ENCODE results near the gene PPM1D.
"Not testable (repeated sequence)": the region's sequence is repeated elsewhere in the genome, so short reads cannot be mapped to it uniquely, and the experiment has no call there.

Gene PPM1D

DNA sequence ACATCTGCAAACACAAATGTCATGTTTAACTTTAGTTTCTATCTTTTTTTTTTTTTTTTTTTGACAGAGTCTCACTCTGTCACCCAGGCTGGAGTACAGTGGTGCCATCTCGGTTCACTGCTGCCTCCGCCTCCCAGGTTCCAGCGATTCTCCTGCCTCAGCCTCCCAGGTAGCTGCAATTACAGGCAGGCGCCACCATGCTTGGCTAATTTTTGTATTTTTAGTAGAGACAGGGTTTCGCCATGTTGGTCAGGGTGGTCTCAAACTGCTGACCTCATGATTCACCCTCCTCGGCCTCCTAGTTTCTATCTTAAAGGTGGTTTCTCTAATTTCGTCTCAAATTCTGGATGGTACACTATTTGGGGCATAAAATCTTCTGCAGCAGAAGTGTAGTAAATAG is 5.8 kb upstream of the PPM1D start:
- not testable (repeated sequence) for DNase-seq

DNA sequence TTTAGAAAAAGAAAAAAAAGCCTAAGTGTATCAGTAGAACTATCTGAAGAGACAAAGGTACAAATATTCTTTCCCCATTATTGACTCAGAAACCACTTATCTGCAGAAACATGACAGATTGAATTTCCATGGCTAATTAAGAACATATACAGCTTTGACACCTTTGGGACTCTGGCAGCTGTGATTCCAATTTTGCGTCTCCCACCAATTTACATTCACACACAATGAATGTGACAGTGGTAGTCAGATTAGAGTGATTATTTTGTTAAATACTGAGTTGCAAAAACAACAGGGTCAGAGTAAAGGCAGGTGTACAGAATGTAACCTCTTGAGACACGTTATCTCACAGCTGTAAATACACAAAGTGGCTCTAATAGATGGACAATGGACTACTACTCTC is 5.3 kb upstream of the PPM1D start:
- no peak for DNase-seq

DNA sequence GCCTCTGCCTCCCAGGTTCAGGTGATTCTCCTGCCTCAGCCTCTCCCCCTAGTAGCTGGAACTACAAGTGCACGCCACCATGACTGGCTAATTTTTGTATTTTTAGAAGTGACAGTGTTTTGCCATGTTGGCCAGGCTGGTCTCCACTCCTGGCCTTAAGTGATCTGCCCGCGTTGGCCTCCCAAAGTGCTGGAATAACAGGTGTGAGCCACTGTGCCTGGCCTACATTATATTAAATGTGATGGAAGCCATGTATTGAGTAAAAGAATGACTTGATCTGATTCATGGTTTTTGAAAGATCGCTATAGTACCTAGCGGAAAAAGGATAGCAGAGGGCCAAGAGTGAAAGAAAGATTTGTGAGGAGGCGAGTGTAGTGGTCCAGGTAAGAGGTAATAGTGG is 2.7 kb upstream of the PPM1D start:
- no peak for DNase-seq

DNA sequence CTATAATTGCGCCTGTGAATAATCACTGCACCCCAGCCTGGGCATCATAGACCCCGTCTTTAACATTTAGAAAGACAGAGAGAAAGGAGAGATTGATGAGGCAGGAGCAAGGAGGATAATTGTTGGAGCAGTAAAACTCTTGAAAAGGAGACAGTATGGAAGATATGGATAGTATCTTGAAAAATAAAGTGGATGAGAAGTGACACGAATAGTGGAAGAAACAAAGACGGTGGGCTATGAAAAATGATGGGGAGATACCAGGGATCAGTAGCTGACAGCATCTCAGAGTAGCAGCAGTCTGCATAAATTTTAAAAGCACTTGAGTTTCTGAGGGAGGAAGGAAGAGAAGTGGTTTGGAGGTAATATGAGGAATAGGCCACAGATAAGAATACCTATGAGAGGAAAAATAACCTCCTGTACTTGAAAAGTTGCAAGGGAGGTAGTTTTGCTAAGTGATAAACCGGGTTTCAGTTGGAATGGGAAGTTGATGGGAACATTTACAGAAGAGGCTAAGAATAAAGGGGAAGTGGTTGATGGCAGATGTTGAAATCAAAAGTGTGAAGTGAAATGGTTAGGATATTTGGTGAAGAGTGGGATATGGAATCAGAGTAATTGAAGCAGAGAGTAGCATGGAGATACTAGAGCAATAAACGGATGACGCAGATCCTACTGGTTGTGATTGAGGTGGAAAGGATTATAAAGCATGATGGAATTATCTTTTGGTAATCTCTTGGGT is 1.8 kb upstream of the PPM1D start:
- DNase-seq: no peak

DNA sequence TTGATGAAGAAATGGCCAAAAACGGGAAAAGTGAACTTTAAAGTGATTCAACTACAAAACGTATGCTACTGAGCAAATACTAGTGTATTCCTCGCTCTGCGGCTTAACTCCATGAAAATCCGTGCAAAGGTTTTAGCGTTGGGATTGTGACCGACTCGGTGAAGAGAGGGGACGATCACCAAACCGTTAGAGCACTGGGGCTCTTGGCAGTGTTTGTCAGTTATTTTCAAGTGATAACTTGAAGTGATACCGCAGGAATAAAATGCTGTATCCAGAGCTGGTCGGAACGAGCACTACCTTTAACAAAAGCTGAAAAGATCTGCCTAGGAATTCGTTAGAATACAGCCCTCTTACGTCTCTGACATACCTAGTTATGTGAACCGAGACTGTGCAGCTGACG is 773 bp upstream of the PPM1D start:
- DNase-seq: no peak

DNA sequence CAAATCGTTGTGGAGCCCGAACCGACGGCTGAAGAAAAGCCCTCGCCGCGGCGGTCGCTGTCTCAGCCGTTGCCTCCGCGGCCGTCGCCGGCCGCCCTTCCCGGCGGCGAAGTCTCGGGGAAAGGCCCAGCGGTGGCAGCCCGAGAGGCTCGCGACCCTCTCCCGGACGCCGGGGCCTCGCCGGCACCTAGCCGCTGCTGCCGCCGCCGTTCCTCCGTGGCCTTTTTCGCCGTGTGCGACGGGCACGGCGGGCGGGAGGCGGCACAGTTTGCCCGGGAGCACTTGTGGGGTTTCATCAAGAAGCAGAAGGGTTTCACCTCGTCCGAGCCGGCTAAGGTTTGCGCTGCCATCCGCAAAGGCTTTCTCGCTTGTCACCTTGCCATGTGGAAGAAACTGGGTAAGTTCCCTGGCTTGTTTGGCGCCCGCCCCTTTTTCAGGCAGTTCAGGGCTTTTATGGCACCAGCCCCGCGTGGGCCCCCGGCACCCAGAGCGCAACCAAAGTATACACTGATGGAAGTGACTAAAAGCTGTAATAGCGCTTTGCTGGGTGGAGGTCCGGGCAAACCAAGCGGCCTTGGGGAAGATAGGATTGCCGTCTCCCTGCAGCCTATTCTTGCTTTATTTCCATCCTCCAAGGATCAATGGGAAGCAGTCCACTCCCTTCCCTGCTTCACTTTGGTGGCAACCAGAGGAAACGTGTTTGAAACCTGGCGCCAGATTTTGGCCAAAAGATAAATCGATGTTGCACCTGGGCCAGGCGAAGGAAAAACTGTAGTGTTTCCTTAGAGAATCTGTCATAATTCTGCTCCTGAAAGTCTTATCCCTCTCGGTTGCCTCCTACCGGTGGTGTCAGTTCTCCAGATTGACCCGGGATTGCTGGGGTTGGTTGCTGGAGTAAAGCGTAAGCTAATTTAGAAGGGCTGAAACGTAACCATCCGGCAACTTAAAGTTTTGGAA is 775 bp downstream of the PPM1D start:
- peak; percentile 81 for DNase-seq

DNA sequence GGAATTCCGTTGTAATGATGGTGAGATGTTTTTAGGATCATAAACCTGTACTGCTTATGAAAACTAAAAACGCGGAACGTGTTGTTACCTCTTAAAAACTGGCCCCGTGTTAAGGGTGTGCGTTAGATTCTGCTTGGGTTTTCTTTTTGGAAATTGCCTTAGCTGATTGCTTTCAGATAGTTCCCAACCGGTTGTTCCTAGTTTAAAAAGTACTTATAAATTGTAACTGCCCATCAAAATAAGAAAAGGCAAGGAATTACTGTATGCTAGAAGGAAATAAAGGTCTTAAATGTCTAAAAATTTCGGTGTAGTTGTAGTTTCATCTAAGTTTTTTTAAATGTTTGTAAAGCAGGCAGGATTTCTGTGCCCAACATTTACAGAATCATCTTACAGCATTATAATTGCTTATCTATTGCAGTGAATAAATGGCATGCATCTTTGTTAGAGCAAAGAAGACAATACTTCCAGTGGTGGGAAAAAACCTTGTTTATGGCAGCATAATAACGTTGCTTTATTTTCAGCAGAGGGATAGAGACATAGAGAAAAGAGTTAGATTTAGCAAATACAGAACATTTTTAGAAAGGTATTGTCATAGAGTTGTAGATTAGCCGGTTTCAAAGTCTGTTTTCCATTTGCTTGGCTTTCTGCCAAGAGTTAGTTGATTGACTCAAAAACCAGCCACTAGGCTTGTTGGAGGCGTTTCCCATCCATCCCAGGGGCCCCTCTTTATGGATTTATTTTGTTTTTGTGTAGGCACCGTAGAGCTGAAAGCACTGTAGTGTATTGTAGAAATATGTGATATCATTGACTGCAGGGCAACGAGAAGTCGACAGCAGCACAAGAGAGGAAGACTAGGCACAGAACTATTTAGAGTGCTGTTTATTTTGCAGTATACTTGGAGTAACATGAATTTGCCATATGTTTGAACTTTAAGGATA is 1.7 kb downstream of the PPM1D start:
- peak; percentile 79 for DNase-seq

DNA sequence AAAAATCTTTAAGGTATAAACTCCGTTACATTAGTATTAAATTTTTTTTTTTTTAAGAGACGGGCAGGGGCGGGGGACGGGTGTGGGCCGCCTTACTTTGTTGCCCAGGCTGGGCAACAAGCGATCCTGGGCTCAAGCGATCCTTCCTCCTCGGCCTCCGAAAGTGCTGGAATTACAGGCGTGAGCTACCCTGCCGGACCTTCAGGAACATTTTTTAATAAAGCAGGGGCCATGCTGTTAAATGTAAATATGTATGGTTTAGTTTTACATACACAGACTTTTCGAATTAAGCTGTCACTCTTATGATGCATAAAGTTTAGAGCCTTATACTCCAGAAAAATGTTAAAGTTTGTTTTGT is 2.4 kb downstream of the PPM1D start:
- no peak for DNase-seq

DNA sequence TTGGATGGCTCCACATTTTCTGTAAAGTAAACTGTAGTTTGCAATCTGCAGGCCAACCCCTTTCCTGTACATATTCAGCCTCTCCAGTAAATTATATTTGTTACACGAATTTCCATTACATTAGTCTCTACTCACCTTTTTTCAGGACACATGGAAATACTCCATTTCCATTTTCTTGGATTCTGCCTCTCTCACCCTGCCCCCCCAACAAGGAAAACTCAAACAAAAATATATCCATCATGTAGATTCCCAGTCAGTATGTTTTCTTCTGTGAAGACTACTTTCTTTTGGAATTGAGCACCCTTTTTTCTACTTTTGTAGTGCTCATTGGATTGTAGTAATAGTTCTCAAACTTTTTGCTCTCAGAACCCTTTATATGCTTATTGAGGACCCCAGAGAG is 2.9 kb downstream of the PPM1D start:
- DNase-seq: no peak

DNA sequence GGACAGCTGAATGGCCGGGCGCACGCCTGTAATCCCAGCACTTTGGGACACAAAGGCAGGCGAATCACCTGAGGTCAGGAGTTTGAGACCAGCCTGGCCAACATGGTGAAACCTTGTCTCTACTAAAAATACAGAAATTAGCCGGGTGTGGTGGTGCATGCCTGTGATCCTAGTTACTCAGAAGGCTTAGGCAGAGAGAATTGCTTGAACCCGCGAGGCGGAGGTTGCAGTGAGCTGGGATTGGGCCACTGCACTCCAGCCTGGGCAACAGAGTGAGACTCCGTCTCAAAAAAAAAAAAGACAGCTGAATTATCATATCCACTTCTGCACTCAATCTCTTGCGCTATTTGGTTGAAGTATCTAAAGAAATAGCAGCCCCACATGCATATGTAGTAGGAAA is 3.5 kb downstream of the PPM1D start:
- DNase-seq: not testable (repeated sequence)

DNA sequence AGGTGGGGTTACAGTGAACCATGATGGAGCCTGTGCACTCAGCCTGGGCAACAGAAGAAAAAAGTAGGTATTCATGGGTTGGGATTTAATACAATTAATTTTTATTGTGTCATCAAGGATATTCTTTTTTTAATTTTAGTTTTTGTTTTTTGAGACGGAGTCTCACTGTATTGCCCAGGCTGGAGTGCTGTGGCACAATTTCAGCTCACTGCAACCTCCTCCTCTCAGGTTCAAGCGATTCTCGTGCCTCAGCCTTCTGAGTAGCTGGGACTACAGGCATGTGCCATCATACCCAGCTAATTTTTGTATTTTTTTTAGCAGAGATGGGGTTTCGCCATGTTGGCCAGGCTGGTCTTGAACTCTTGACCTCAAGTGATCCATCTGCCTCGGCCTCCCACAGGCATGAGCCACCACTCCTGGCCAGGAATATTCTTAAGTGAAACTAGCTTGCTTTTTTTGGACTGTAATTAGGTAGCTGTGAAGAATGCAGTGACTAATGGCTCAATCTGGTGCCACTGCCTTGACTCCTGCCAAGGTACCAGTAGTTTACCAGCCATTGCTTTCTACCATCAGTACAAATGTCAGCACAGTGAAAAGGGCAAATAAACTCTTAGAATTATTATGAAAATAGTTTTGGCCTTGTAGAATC is 4.8 kb downstream of the PPM1D start:
- no peak for DNase-seq

DNA sequence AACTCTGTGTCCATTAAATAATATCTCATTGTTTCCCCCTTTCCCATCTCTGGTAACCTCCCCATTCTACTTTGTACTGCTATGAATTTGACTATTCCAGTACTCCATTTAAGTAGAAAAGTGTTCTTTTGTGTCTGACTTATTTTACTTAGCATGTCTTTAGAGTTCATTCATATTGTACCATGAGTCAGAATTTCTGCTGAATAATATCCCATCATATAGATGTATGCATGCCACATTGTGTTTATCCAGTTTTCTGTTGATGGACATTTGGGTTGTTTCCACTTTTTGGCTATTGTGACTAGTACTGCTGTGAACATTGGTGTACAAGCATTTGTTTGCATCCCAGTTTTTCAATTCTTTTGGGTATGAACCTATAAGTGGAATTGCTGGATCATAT is 6.0 kb downstream of the PPM1D start:
- DNase-seq: no peak

DNA sequence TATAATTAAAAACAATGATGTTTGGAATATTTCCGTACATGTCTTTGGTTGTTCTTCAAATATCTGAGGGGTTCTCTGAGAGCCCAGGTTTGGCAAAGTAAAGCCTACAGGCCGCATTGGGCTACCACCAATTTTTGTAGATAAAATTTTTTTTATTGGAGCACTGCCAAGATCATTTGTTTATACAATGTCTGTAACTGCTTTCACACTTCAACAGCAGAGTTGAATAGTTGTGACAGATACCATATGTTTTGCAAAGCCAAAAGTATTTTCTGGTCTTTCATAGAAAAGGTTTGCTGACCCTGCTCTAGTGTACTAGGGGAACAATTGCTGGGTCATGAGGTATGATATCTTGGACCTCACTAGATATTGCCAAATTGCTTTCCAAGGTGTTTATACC is 10.5 kb downstream of the PPM1D start:
- DNase-seq: no peak

DNA sequence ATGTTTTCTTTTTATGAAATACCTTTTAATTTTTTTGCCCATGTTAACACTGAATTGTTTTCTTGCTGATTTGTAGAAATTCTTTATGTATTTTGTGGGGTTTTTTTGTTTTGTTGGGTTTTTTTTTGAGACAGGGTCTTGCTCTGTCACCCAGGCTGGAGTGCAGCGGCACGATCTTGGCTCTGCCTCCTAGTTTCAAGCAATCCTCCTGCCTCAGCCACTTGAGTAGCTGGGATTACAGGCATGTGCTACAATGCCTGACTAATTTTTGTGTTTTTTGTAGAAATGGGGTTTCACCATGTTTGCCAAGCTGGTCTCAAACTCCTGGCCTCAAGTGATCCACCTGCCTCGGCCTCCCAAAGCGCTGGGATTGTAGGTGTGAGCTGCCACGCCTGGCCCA is 11.3 kb downstream of the PPM1D start:
- DNase-seq: not testable (repeated sequence)

DNA sequence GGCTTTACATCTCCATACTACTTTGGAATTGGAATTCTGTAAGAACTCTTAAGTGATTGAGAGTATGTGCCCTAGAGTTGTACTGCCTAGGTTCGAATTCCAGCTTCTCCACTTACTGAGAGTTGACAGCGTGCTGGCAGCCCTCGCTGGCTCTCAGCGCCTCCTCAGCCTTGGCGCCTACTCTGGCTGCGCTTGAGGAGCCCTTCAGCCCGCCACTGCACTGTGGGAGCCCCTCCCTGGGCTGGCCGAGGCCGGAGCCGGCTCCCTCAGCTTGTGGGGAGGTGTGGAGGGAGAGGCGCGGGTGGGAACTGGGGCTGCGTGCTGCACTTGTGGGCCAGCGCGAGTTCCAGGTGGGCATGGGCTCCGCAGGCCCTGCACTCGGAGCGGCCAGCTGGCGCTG is 13.3 kb downstream of the PPM1D start:
- DNase-seq: no peak

DNA sequence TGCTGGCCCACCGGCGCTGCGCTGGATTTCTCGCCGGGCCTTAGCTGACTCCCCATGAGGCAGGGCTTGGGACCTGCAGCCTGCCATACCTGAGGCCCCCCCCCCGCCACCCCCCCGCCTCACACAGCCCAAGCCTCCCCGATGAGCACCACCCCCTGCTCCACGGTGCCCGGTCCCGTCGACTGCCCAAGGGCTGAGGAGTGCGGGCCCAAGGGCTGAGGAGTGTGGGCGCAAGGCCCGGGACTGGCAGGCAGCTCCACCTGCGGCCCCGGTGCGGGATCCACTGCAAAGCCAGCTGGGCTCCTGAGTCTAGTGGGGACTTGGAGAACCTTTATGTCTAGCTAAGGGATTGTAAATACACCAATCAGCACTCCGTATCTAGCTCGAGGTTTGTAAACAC is 13.8 kb downstream of the PPM1D start:
- DNase-seq: not testable (repeated sequence)

DNA sequence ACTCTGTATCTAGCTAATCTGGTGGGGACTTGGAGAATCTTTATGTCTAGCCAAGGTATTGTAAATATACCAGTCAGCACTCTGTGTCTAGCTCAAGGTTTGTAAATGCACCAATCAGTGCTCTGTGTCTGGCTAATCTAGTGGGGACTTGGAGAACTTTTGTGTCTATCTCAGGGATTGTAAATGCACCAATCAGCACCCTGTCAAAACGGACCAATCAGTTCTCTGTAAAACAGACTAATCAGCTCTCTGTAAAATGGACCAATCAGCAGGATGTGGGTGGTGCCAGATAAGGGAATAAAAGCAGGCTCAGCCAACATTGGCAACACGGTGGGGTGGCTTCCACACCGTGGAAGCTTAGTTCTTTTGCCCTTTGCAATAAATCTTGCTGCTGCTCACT is 14.3 kb downstream of the PPM1D start:
- DNase-seq: not testable (repeated sequence)

DNA sequence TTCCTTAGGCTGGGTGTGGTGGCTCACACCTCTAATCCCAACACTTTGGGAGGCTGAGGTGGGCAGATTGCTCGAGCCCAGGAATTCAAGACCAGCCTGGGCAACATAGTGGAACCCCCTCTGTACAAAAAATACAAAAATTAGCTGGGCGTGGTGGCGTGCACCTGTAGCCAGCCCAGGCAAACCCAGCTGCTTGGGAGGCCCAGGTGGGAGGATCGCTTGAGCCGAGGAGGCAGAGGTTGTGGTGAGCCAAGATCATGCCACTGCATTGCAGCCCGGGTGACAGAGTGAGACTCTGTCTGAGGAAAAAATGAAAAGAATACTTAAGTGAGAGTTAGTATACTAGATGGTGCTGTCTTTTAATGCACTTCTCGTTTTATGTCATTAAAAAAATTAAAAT is 15.1 kb downstream of the PPM1D start:
- DNase-seq: no peak

DNA sequence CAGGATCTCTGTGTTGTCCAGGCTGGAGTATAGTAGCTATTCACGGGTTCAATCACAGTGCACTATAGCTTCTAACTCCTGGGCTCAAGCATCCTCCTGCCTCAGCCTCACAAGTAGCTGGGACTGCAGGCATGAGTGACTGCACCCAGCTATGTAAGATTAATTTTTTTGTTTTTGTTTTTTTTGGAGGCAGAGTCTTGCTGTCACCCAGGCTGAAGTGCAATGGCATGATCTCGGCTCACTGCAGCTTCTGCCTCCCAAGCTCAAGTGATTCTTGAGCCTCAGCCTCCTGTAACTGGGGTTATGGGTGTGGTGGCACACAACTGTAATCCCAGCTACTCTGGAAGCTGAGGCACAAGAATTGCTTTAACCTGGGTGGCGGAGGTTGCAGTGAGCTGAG is 15.8 kb downstream of the PPM1D start:
- DNase-seq: no peak

DNA sequence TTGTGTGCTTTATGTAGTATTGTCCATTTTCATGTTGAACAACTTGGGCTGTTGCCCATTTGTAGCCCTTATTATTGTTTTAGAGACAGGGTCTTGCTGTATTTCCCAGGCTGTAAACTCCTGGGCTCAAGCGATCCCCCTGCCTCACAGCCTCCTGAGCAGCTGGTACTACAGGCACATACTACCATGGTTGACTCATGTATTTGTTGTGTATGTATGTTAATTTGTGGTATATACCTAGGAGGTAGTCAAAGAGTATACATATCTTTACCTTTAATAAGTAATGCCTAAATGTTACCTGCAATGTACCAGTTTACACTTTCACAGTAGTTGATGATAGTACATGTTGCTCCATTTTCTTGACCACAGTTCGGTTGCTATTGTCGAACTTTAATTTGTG is 18.1 kb downstream of the PPM1D start:
- no peak for DNase-seq

DNA sequence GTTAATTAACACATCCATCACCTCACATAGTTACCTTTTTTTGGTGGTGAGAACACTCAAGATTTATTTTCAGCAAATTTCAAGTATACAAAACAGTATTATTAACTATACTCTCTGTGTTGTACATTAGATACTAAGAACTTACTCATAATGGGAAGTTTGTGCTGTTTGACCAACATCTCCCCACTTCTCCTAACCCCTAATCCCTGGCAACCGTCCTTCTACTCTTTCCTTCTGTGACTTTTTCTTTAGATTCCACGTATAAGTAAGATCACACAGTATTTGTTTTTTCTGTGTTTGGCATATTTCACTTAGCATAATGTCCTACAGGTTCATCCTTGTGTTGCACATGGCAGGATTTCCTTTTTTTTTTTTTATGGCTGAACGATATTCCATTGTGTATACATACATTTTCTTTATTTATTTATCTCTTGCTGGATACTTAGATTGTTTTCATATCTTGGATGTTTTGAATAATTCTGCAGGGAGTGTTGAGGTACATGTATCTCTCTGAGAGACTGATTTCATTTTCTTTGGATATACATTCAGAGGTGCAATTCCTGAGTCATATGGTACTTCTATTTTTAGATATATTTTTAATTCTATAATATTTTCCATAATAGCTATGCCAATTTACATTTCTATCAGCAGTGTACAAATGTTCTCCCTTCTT is 19.0 kb downstream of the PPM1D start:
- DNase-seq: no peak

DNA sequence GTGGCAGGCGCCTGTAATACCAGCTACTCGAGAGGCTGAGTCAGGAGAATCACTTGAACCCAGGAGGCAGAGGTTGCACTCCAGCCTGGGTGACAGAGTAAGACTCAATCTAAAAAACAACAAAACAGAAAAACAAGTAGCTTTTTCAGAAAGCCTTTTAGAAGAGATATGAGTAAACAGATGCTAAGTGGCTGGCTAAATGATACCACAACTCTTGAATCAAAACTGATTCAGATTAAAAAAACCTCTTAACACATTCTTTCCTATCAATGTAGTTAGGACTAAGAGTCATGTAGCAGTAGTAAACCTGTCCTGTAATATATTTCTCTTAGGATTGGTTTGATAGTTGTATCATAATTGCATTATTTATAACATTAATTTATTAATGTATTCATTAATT is 23.0 kb downstream of the PPM1D start:
- no peak for DNase-seq
